LHCN-M2 (cell line): ENCODE results near the gene CDH4. TPM values are rescaled to one million over a fixed set of nuclear protein-coding genes. Genes with fewer than 3 reads are reported as not detected.

Experiments
- DNase-seq: peaks from one replicate; pipeline ENCODE4 v3.0.0-alpha.2; 2012; ENCODE audit warnings: low read depth
- total RNA-seq: library from RNA; depleted of rRNA; stranded (reverse); fragments of >200 nt; gene quantifications from 2 replicates; pipeline ENCODE4 v1.2.3, GENCODE V29; 2014

The CDH4 gene
- total RNA-seq, 1 experiment from 2014 or later = 0.98 TPM

- DNase-seq = no peak
Observed at GRCh38 chr20:61775423-61775822, 523.4 kb downstream of the CDH4 start.

- DNase-seq = no peak
Observed at GRCh38 chr20:61776491-61777075, 524.5 kb downstream of the CDH4 start.

DNA sequence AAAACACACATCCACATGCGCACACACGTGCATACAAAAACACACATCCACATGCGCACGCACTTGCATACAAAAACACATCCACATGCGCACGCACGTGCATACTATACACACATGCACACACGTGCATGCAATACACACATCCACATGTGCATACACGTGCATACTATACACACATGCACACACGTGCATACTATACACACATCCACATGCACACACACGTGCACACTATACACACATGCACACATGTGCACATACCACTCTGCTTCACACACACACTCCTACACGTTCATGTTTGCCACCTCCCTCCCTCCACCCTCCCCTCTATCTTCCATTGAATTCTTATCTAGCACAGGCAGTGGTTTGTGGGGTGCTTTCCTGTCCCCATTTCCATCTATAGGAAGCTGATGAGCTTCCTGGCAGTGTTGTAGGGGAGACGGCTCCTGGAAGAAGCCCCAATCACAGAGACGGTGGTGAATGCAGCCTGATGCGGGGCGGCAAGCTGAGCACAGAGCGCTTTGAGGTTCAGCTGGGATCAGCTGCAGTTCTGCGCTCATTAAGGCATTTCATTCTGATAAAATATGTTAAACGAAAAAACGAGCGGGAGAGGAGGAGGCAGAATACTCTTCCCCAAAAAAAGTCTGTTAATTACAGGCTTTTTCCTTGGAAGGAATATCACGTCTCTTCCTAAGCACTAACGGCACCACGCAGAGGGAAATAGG is 525.9 kb downstream of the CDH4 start:
- DNase-seq = no peak

GRCh38 chr20:61778495-61778863 is 526.4 kb downstream of the CDH4 start:
- no peak for DNase-seq

DNA sequence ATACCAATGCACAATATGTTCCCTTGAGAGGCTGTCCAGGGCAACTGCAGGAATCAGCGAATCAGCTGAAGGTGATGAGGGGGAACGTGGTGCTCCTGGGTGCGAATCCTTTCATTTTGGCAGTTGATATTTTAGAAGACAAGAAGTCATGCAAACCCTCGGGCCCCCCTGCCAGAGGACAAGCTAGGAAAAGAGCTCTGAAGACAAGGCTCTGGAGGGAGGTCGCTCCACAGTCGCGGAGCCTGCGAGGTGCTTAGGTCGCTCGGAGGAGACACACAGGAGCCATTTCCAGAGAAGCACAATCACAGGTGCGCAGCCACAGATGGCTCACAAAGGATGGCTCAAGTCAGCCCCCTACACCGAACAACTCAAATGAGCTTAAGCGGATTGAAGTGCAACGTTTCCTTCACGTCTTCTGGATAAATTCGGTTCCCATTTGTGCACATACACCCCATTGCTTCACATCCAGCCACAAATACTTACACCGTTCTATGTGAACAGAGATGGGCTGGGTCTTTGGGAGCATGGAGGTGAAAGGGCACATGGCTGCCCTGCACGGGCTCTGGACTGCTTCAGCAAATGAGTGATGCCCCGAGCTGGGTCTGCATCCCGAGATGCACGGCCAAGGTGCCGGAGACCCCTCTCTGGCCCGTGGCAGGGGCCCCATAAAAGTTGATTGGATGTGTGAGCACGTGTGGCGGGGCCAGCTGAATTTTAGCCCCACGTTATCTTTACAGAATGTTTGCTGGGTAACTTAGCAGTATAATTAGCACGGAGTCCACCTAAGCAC is 527.3 kb downstream of the CDH4 start:
- DNase-seq = no peak

GRCh38 chr20:61780066-61780465 is 528.0 kb downstream of the CDH4 start:
- no peak for DNase-seq

DNA sequence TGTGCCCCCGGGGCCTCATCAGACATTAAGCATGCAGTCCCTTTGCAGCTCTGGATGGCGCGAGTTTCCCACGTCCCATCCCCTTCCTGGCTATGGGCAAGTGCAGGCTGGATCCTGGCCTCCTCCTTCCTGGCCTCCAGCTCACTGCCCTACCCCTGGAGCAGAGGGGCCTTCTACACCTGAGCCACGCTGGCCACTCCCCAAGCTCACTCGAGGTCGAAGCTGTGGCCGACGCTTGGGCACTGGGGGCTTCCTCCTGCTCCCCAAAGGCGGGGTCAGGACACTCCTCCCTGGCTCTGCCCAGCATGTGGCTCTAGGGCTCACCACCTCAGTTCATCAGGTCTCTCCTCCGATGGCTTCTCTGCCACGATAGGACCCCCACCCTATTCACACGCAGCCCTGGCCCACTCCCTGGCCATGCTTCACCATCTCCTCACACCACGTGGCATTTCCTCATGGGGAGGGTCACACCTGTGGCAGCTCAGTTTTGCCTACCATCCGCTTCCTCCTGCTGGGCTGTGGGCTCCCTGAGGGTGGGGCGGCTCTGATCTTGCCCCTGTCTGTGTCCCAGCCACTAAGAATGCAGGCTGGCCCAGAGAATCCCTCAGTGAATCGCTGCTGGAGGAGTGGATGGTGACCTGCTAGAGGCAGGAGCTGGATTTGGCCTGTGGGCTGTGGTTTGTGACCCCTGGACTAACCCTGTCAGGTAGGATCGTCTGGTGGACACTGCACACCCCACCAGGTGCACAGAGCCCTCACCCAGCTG is 532.9 kb downstream of the CDH4 start:
- no peak for DNase-seq

- DNase-seq = no peak
Observed at GRCh38 chr20:61785567-61785816, 533.4 kb downstream of the CDH4 start.

- DNase-seq = no peak
Observed at GRCh38 chr20:61786230-61786629, 534.2 kb downstream of the CDH4 start.

DNA sequence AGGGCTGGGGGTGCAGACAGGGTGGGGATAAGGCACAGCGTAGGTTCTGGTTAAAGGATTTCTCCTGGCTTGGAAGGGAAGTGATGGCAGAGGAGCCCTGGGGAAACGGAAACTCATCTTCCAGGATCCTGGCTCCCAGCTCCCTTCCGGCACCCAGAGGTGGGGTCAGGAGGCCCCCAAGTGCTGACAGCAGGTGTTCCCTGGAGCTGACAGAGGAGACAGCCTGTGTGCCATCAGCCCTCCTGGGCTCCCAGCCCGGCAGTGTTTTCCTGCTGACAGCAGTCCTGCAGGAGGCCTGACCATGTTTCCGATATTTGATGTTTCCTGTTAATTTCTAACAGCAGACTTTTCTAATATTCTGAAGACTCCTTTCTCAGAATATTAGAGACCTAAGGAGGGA is 536.3 kb downstream of the CDH4 start:
- DNase-seq = no peak

DNA sequence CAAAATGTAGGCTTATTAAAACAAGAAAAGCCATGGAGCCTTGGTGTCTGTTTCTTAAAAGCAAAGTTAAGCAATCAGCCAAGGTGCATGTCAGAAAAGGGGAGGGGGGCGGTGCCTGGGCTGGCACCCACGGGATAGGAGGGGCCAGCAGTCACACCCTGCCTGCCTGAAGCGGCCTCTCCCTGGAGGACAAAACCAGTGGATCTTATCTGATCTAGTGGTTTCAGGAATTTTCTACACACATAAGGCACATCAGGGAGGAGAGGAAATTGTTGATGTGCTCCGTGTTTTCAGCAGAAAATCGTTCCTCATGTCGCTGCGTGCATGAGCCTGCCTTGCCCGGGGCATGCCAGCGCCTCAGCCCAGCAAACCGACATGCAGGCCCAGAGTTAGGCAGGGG is 537.3 kb downstream of the CDH4 start:
- no peak for DNase-seq

- DNase-seq = no peak
Observed at GRCh38 chr20:61790116-61790827, 538.2 kb downstream of the CDH4 start.

DNA sequence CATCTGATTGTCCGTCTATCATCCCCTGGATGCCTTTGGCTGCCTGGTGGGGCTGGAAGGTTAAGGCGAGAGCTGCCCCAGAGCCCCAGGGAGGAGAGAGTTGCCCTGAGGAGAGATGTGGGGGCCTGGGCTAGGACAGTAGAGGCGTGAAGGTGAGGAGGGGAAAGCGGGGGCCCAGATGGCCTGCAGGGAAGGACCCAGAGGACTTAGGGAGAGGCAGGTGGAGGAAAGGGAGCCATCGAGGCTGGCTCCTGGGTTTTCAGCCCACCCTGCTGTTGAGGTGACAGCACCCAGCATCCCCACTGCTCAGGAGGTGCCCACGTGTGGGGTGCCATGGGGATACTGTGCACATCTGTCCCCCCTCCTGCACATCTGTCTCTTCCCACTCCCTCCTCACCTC is 539.9 kb downstream of the CDH4 start:
- DNase-seq = no peak

GRCh38 chr20:61795669-61796630 is 543.9 kb downstream of the CDH4 start:
- DNase-seq = no peak

GRCh38 chr20:61796738-61797137 is 544.7 kb downstream of the CDH4 start:
- no peak for DNase-seq

DNA sequence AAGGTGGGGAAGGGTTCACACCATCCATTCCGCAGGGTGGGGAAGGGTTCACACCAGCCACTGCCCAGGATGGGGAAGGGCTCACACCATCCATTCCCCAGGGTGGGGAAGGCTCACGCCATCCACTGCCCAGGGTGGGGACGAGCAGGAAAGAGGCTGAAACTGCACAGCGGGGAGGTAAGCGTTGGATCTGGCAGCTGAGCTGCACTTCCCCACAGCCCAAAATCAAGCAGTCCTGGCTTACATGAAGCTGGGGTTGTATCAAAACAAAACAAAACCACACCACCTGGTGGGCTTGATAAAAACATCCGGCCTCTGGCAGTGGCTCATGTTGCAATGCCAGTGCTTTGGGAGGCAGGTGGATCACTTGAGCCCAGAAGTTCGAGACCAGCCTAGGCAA is 545.1 kb downstream of the CDH4 start:
- DNase-seq = no peak

- no peak for DNase-seq
Observed at GRCh38 chr20:61797971-61798411, 545.9 kb downstream of the CDH4 start.

DNA sequence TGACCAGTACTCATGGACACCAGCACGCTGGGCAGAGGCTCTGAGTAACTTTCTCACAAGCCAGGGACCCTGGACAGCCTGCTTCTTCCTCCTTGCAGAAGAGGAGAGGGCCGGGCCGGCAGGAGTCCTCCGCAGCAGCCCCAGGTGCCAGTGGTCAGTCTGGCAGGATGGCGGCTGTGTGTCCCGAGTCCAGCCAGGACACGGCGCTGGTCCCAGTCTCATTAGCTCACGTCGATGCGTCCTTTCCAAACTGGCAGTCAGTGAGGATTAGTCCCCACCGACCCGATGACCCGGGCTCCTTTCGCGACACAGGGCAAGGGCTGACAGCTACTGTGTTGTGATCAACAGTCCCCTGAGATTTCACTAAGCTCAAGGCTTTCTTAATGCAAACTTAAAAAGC is 546.6 kb downstream of the CDH4 start:
- DNase-seq = no peak

GRCh38 chr20:61799394-61799923 is 547.4 kb downstream of the CDH4 start:
- no peak for DNase-seq

DNA sequence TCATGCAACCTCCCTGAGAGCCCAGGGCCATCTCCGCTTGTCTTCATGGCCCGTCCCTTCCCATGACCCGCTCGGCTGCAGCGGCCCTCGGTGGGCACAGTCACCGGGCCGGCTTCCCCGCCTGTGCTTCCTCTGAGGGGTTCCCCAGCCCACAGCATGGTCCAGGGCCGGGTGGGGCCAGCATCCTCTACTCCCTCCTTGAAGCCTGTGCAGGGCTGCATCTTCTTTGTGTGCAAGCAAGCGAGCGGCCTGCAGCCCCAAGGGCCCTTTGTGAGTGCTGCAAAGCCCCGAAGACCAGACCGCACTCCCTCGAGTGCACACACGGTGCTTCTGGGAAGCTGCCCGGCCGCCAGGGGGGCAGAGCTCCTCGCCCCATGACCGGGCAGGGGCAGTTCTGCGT is 547.9 kb downstream of the CDH4 start:
- no peak for DNase-seq
